NCI-H2029 (cell line): ENCODE data around the gene SLC12A8.

Source experiments
- DNase-seq: peaks from one replicate; lab custom pipeline; 2025; lab: John Stamatoyannopoulos, UW

Gene SLC12A8

DNA sequence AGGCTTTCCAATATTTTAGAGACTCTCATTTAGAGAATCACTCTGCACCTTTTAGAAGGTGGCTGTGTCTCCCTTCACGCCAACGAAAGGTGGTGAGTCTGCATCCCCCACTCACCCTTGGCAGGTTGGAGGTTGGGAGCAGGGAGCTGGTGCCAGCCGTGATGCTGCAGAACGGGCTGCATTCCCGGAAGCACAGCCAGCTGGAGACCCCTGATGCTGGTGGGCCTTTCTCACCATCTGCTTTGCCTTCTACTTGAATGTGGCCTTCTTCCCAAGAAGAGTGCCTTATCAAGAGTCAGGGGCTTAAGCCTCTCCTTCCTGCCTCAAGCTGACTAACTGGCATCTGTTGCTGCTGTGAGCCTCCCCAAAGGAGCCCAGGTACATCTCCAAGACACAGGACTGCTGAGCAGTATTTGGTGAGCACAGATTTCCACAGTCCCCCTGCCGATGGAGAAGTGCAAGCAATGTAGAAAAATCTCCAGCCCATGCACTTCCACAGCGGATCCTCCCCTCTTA, 139.1 kb downstream of the SLC12A8 start:
- DNase-seq: no peak

DNA sequence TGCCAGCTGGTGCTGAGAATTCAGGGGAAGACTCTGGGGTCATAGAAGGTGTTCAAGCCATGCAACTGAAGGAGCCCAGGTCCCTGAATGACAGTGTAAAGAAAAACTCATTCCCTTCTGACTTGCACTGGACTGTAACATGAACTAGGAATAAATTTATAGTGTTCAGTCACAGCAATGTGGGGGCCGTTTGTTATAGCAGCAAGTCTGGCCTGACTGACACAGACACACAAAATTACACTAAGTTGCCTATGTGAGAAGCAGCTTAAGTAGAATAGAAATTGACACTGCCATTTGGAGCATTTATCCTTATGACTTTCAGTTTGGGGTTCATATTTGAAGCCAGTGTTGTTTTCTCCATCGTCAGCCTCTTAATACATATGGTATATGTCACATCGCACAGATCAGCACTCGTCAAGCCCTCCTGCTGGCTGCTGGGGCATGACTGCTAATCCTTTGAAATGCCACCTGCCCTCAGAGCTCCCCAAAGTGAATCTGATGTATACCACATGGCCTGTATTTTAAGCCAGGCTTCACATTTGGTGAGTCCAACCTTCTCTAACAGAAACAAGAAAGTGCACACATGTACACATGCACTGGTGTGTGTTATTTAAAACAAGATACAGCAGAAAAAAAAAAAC, 139.7 kb downstream of the SLC12A8 start:
- DNase-seq: no peak

DNA sequence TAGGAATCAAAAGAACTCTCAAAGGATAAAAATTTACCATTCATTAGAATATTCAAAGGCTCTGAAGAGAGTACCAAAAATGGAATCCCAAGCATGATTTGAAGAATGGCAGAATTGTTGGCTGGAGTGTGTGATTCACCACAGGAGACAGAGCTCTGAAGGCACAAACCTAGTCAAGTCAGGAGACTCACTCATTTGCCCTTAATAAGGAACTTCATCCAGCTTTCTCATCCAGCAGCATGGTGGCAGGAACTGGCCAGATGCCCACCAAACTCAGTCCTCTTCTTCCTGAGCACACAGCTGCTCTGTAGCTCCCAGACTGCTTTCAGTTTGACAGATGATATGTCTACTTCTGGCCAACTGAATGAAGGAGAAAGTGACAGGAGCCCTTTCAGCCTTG, 140.2 kb downstream of the SLC12A8 start:
- no peak for DNase-seq

DNA sequence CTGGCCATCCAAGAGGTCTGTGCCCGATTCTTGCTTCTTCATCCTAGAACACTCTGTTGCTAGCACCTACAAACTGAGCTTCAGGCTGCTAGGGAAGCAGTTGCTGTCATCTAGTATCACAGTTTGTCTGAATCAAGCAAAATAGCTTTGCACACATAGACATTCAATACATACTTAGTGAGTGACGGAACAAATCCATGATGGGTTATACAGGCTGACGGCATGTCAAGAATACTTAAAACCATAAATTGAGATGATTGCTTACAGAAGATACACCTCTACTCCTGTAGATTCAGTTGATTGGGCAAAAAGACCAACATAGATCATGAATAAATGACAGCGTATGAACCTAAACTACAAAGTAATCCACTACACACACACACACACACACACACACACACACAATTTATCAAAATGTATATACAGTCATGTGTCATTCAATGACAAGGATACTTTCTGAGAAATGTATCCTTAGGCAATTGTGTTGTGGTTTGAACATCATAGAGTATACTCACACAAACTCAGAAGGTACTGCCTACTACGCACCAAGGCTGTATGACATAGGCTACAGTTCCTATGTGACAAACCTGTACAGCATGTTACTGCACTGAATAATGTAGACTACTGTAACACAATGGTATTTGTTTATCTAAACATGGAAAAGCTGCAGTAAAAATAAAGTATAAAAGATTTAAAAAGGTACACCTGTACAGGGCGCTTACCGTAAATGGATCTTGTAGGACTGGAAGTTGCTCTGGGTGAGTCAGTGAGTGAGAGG, 142.4 kb downstream of the SLC12A8 start:
- DNase-seq: no peak

DNA sequence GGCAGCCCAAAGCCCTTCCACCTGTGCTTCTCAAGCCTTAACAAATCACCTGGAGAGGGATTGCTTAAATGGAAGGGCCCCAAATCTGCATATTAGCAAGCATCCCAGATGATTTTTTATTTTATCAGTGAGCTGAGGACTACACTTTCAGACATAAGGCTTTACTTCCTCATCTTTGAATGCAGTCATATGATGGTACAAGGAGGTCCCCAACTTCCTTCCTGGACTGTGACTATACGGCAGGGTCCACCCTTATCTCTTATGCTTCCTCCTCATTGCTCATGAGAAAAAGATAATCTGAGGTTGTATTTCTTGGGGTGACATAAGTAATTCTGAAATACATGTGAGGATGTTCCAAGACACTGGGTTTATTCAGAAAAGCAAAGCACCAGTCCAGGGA, 143.1 kb downstream of the SLC12A8 start:
- DNase-seq: no peak

DNA sequence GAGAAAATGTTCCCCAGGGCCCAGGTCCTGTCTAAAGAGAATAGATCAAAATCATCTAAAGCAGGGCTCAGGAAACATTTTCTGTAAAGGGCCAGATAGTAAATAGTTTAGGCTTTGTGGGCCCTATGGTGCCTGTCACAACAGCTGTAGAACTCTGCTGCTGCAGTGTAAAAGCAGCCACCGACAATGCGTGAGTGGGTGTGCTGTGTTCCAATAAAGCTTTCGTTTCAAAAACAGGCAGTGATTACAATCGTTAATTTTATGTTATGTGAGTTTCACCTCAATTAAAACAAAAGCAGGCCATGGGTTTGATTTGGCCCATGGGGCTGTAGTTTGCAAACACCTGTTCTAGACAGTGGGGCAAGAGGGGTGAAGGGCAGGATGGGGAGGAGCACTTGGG, 144.3 kb downstream of the SLC12A8 start:
- DNase-seq: no peak

DNA sequence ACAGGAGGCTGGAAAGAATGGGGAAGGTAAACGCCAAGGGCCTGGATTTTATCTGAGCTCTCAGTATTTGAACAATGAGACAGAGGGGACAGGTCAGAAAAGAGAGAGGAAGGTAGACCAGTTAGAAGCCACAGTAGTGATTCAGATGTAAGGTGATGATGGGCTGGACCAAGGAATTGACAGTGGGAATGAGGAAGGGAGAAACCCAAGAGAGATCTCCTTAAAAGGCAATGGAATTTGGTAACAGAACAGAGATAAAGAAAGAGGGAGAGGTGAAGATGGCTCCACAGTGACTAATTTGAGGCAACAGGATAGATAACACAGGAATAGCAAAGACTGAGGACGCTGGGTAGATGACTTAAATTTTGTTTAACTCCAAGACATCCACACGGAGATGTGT, 145.3 kb downstream of the SLC12A8 start:
- DNase-seq: no peak

DNA sequence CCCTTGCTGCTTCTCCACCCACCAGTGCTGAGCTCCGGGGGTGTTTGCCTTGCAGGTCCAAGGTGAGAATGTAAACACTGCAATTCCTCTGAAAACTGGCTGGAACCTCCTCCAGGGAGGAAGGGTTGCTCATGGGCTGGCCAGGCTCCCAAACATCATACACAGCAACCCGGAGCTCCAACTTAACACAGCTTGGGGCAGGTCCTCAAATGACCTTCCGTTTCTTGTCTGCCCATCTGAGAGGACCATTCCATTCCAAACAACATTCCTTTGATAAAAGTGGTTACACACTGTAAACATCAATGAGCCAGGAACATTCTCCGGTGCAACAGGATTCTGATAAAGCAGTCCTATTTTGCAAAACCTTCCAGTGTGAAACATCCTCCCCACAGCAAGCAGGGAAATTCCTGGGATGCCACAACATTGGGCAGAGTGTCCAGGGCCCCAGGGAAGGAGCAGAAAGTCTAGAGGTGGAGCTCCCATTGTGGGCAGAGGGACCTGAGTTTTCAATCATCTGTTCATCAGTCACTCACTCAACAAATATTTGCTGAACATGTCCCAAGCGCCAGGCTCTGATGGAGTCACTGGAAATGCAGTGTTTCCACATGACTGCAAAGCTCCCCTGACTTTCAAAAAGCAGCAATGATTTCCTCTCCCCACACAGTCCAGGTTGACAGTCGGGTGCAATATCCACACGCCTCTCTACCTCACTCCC, 149.5 kb downstream of the SLC12A8 start:
- DNase-seq: no peak

DNA sequence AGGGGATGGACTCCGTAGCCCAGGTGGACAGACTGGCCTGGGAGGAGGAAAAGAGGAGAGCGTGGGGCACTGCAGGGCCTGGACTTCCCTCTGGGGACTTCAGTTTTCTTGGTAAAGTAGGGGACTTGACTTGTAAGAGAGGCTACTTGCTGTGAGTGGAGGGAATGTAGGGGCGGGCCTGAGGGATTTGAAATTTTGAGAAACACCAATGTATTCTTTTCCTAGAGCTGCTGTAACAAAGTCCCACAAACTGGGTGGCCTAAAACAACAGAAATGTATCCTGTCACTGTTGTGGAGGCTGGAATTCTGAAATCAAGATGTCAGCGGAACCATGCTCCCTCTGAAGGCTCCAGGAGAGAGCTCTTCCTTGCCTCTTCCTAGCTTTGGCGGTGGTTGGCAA, 150.9 kb downstream of the SLC12A8 start:
- DNase-seq: no peak

DNA sequence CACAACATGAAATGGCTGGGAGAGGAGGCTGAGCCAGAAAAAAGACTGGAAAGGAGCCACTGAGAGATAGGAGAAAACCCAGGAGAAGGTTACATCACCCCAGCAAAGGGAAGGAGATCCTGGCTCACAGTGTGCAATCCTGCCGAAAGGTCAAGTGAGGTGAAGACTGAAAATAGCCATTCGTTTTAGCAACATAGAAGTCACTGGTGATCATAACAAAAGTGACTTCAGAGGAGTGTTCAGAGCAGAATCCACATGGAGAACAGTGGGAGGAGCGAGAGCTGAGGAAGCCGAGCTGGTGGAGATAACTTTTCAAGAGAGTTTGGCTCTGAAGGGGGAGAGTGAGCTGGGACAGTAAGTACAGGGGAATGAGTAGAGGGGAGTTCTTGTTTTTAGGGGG, 151.4 kb downstream of the SLC12A8 start:
- DNase-seq: no peak

DNA sequence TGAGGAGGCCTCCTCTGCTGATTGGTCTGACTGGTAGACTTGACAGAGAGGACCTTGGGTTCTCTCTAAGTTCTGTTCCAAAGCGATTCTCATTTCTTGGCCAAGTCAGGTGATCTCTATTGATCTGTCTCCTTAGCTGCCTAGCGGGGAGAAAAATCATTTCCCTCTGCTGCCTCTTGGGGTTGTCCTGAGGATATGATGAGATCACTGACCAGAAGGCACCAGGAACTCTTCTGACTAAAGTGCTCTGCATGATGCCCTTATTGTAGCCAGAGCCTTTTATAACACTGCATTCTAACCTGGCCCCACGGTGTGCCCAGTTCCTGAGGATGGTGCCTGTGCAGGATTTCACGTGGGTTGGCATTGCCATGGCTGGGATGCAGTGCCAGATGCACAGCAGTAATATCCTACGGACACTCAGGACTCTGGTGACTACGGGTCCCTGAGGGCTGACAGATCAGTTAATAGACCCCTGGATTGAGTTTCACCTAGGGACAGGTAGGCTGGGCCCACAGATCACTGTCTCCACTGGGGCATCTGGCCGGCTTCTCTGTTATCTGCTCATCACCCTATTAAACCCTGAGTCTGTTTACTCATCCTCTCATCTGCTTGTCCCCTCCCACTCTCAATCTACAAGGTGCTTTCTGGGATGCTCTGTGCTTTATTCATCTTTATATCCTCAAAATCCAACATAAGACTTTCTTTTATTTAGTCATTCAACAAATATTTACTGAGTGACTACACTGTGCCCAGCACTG, 152.9 kb downstream of the SLC12A8 start:
- peak; percentile 53 for DNase-seq

DNA sequence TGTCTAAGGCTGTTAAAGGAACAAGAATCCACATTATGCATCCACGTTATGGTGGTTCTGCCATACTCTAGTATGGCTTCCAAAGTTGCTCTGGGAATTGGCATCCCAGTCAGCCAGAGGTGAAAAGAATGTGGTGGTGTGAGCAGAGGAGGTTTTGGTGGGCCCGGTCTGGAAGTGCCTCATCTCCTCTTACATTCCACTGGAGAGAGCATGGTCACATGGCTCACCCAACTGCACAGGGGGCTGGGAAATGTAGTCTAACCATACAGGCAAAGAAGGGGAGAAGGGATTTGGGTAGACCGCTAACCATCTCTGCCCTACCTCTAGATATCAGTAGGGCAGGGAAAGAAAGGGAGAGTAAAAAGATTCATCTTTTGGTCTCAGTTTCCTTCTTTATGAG, 153.6 kb downstream of the SLC12A8 start:
- DNase-seq: no peak

DNA sequence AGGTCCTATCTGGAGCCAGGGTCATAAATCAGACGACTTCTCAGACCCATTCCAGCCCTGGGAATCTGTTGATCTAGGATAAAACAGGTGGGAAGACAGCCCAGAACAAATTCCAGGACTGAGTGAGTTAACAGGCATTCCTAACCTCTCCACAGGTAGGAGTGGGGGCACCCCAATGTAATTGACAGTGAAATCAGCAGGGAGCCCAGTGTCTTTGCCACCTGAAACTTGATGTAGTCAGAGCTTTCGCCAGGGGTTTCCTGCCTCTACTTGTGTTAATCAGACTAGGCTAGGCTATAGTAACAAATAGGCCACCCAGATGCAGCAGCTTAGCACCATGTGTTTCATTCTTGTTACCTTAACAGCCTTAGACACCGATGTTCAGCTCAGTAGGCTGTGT, 154.0 kb downstream of the SLC12A8 start:
- DNase-seq: no peak

DNA sequence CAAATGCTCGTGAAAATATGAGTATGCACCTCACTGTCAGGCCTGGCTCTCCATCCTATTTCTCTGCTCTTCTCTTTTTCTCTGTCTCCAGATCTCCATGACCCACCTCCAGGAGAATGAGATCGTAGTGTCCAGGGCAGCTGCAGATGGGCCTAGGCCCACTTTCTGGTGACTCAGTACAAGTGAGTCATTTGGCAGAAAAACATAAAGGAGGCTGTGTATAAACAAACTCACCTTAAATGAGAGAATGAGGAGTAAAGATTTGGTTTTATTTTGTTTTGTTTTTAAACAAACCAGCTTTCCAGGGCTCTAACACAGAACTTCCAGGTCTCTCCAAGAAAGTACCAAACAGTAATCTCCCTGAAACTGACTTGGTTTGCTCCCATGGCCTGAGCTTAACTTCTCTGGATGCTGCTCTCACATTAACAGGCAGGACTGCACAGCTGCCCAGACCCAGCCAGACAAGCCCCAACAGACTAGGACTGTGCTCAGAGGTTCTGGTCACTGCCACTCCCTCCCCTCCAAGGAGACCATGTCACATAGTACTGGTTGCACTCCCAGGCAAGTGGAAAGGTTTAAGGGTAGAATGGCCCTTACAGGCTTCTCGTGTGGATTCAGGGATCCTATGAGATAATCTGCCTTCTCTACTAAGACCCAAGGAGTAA, 155.2 kb downstream of the SLC12A8 start:
- no peak for DNase-seq

DNA sequence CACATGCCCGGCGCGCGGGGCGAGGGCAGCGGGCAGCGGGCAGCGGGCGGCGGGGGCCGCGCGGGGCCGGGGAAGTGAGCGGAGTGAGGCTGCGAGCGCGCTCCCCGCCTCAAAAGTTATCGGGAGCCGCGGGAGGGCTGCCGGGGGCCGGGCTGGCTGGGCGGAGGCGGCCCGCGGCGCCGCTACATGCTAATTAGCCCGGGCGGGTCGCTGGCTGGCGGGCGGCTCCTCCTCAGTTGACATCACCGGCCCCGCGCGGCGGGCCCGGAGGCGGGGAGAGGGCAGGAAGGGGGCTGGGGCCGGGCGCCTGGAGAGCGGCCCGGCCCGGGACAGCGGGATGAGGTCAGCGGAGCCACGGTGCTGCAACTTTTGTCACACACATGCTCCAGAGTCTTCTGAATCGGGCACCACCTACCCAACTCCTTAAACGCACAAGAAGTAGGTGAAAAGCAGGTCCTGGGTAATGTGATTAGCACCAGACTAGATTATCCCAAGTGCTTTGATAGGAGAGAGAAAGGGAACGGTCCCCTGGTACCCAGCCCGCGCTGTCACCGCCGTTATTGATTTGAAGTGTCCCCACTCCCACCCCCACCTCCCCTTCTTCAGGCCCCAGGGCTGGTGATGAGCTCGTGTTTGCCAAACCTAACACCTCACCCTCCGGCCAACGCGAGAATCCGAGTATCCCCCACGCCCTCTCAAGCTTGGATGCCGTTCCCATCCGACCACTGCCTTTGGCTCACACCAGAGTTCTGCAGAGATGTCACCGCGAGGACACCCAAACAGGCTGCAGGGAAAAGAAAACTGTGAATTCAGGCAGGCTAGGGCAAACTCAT, 156.4 kb downstream of the SLC12A8 start, which contains the start of gene HEG1:
Gene HEG1 (minus strand): TSS at position 85 of the 833 bp plus-strand sequence. CDS start 107 bp downstream, outside the sequence.
- no peak for DNase-seq

DNA sequence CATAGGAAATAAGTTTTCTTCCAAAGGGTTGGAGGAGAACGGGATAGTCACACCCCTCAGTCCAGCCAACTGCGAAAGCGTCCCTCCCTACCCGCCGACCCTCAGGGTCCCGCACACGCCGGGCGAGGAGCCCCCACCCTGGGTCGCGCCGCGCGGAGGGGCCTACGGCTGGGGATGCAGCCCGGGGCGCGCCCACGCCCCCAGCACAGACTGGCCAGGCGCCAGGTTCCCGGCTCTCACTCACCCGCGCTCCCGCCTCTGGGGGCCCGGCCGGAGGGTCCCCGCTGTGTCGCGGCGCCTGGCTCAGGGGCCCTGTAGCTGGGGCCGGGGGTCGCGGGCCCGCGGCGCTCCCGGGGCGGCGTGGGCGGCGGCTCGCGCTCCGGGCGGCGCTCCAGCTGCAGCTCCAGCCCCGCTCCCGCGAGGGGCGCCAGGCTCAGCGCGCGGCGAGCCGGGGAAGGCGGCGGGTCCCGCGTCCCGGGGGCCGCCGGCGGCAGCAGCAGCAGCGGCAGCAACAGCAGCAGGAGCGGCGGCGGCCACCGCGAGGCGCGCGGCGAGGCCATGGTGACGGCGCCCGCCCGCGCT, 157.1 kb downstream of the SLC12A8 start:
- DNase-seq: no peak

DNA sequence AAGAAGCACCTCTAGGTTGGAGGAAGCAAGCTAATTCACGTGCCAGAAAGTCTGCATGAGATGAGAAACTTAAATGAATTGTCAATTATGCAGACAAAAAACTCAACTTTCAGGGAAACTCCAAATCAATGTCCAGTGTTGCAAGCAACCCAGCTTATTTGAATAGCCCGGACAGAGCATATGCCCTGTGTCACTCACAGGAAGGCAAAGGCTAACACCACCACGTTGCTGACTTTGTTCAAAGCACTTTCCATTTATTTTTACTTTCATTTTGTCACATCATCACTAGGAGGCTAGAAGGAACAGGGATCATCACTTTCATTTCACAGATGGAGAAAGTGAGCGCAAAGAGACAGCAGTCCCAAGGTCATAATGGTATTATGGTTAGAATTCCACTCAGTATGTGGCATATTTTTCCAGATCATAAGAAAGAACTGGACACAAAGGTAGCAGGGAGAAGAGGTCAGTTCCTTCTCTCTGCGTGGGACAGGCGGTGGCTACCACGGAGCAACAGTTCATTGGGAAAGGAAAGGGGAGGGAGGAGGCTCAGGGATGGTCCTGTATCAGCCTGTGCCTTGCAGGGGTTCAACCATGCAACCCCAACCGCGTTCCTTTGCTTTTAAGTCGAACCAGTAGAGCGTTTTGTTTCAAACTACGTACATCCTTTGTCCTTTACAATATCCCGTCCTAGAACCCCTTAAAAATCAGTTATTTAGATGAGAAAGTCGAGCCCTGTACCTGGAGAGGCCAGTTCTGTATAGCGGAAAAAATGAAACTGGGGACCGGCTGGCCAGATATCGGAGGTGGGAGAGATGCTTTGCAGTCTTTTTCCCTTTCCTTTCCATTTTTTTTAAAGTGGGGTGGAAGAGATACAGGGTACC, 157.9 kb downstream of the SLC12A8 start:
- DNase-seq: no peak

DNA sequence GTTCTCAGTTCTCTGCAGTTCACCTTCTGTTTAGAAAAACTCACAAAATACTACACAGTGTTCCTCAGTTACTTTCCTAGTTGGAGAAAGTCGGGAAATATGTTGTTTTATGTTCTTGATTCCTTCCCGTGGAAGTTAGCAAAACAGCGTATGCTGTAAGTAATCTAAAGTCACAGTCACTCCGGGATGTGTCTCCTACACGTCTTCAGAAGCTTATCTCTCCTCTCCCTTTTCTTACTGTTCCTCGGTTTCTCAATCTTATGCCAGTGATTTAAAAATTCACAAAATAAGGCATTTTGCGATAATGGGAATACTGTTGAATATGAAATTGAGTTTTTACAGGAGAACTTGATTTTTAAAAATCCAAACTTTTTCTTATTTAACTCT, 158.5 kb downstream of the SLC12A8 start:
- DNase-seq: no peak

DNA sequence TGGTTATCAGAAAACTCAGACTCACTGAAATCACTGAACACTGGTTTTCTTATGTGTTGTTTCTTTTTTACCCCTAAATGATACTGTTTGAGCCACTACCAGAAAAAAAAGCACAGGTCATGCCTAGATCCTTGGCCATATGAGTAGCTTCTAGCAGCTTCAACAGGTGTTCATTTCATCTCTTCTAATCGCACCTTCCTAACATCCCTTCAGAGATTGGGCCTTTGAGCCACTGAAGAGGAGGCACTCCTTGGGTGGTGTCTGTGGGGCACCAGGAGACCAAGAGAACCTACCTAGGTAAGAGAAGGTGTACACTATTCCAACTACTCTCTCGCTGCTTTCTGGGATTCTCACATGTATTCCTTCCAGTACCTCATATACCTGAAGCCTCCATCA, 159.2 kb downstream of the SLC12A8 start:
- no peak for DNase-seq
